Left kidney (tissue), 2 donors: Measurements from ENCODE around the gene SLC7A4. TPM values are rescaled to one million over a fixed set of nuclear protein-coding genes. Genes with fewer than 3 reads are reported as not detected.
"Not testable (repeated sequence)": the region's sequence is repeated elsewhere in the genome, so short reads cannot be mapped to it uniquely, and the experiment has no call there.

Experiments used
- DNase-seq: peaks from one replicate; pipeline ENCODE4 v3.0.0-alpha.2; 2013
- polyA plus RNA-seq: library from polyadenylated mRNA; unstranded; fragments of 120-200 nt; gene quantifications from one replicate; pipeline ENCODE4 v1.2.1, GENCODE V29; 2013; ENCODE audit not compliant: insufficient read length

Gene SLC7A4
- polyA plus RNA-seq, 1 donor, result 1.5 TPM

GRCh38 chr22:21020802-21021429 is 11.4 kb downstream of the SLC7A4 start:
- no peak for DNase-seq

GRCh38 chr22:21018314-21018713 is 14.0 kb downstream of the SLC7A4 start:
- no peak for DNase-seq

GRCh38 chr22:21016644-21017420 is 15.5 kb downstream of the SLC7A4 start:
- no peak for DNase-seq

- no peak for DNase-seq
Observed at GRCh38 chr22:21015466-21016006, 16.8 kb downstream of the SLC7A4 start.

GRCh38 chr22:21014726-21015465 is 17.5 kb downstream of the SLC7A4 start, which contains the start of gene P2RX6:
P2RX6 (plus strand) TSS chr22:21015165; CDS start chr22:21015175, 10 bp downstream.
- peak; percentile 52 for DNase-seq

- peak; percentile 93 for DNase-seq
Observed at GRCh38 chr22:21014202-21014725, 18.1 kb downstream of the SLC7A4 start.

- DNase-seq, result no peak
Observed at GRCh38 chr22:21013657-21014201, 18.6 kb downstream of the SLC7A4 start.

- DNase-seq, result no peak
Observed at GRCh38 chr22:21012446-21013407, 19.6 kb downstream of the SLC7A4 start.

- no peak for DNase-seq
Observed at GRCh38 chr22:21010426-21011113, 21.8 kb downstream of the SLC7A4 start.

GRCh38 chr22:21009638-21010425 is 22.5 kb downstream of the SLC7A4 start:
- DNase-seq, result peak; percentile 82

- DNase-seq, result not testable (repeated sequence)
Observed at GRCh38 chr22:21009208-21009607, 23.2 kb downstream of the SLC7A4 start.

- no peak for DNase-seq
Observed at GRCh38 chr22:21003782-21004181, 28.6 kb downstream of the SLC7A4 start.

- peak; percentile 94 for DNase-seq
Observed at GRCh38 chr22:21001601-21002325, 30.6 kb downstream of the SLC7A4 start, which contains the start of gene THAP7. THAP7 (minus strand) TSS chr22:21002118; CDS start chr22:21001911, 207 bp downstream.

- DNase-seq, result no peak
Observed at GRCh38 chr22:21000987-21001600, 31.3 kb downstream of the SLC7A4 start.

GRCh38 chr22:21000207-21000986 is 32.0 kb downstream of the SLC7A4 start:
- DNase-seq, result no peak

GRCh38 chr22:20999350-21000206 is 32.8 kb downstream of the SLC7A4 start:
- no peak for DNase-seq
